ENCODE data around the gene CDH7.

- TF ChIP-seq CTCF (conservative IDR thresholded peaks at IDR 0.05; ENCODE audit: low read length), result no peak
- TF ChIP-seq EZH2phosphoT487 (IDR thresholded peaks at IDR 0.05; ENCODE audit: borderline replicate concordance), result no peak
Observed at GRCh38 chr18:65852273-65852672, 101.5 kb downstream of the CDH7 start.

All from Loucy (cell line).